Suprapubic skin (tissue), 4 donors: ENCODE results near the gene MGAT4B. TPM values are rescaled to one million over a fixed set of nuclear protein-coding genes. Genes with fewer than 3 reads are reported as not detected.

Source experiments
- DNase-seq, 2 donors: peaks; one replicate each; pipeline ENCODE4 v3.0.0-alpha.2; 2019; ENCODE audit warnings: low spot score in 2 of 2
- H3K27ac ChIP-seq: fragments of 200-600 bp; sonication (generic); one replicate; pipeline ENCODE4 v1.5.1; 2019
- H3K27me3 ChIP-seq: fragments of 200-600 bp; sonication (generic); one replicate; pipeline ENCODE4 v1.5.1; 2019
- H3K36me3 ChIP-seq: fragments of 200-600 bp; sonication (generic); one replicate; pipeline ENCODE4 v1.5.1; 2019
- H3K4me1 ChIP-seq: fragments of 200-600 bp; sonication (generic); one replicate; pipeline ENCODE4 v1.5.1; 2019
- H3K4me3 ChIP-seq: fragments of 200-600 bp; sonication (generic); one replicate; pipeline ENCODE4 v1.5.1; 2019; ENCODE audit warnings: mild to moderate bottlenecking
- H3K9me3 ChIP-seq: fragments of 200-600 bp; sonication (generic); one replicate; pipeline ENCODE4 v1.5.1; 2019
- CTCF ChIP-seq, 2 donors: fragments of 200-600 bp in 1 of 2; fragments of 450-650 bp in 1 of 2; sonication (generic) in 1 of 2; IDR thresholded peaks; one replicate each; pipeline ENCODE4 v1.5.1; 2016 to 2019; ENCODE audit warnings: antibody characterized with exemption in 2 of 2, mild to moderate bottlenecking in 1 of 2, moderate library complexity in 1 of 2
- EP300 ChIP-seq: sonication (generic); formaldehyde crosslinking; IDR thresholded peaks from one replicate; pipeline ENCODE4 v1.6.1; 2017; ENCODE audit warnings: antibody characterized with exemption
- POLR2A ChIP-seq, 2 donors: fragments of 450-650 bp; IDR thresholded peaks; one replicate each; pipeline ENCODE4 v1.6.1; 2017; ENCODE audit warnings: antibody characterized with exemption in 2 of 2, mild to moderate bottlenecking in 2 of 2, moderate library complexity in 2 of 2
- POLR2AphosphoS5 ChIP-seq, 3 donors: sonication (generic); formaldehyde crosslinking; IDR thresholded peaks; one replicate each; pipeline ENCODE4 v1.6.1; 2017; ENCODE audit warnings: antibody characterized with exemption in 3 of 3
- WGBS: methylation state at CpG from one replicate; pipeline ENCODE4 v1.1.5; 2018; 5-methylcytosine and 5-hydroxymethylcytosine counted together
- total RNA-seq, 4 donors: library from RNA; depleted of rRNA; stranded (reverse); fragments of >200 nt; gene quantifications; one replicate each; pipeline ENCODE4 v1.1.0, GENCODE V29; 2016

Gene MGAT4B
- total RNA-seq, 4 donors from 2014 or later: 74.5 to 142 (median 97.4) TPM

- TF ChIP-seq POLR2A (IDR thresholded peaks at IDR 0.05) (no peak), POLR2AphosphoS5 (IDR thresholded peaks at IDR 0.05) (no peak), EP300 (no peak), CTCF (IDR thresholded peaks at IDR 0.05) (no peak)
- Histone ChIP-seq H3K4me3 (no peak overlapping the region), H3K36me3 (peaks cover 93% of the 10 kb centered on the region), H3K27me3 (no peaks in the 10 kb centered on the region), H3K9me3 (no peaks in the 10 kb centered on the region), H3K4me1 (peaks cover 4% of the 10 kb centered on the region), H3K27ac (no peak overlapping the region)
- DNase-seq: no peak
- WGBS: 83% methylated on average over 7 of the region's 8 CpGs
Measured at GRCh38 chr5:179834120-179834519, 27.5 kb upstream of the MGAT4B start.

GRCh38 chr5:179833709-179834070 lies 27.0 kb upstream of the MGAT4B start:
- Histone ChIP-seq H3K4me1 (peaks cover 4% of the 10 kb centered on the region), H3K36me3 (peaks cover 96% of the 10 kb centered on the region), H3K27ac (no peak overlapping the region), H3K9me3 (no peaks in the 10 kb centered on the region), H3K4me3 (no peak overlapping the region), H3K27me3 (no peaks in the 10 kb centered on the region)
- DNase-seq: no peak
- TF ChIP-seq POLR2A (IDR thresholded peaks at IDR 0.05): no peak
- no peak for TF ChIP-seq POLR2AphosphoS5 (IDR thresholded peaks at IDR 0.05)
- TF ChIP-seq EP300: no peak
- TF ChIP-seq CTCF (IDR thresholded peaks at IDR 0.05): no peak
- WGBS: 100% methylated on average over 3 of the region's 3 CpGs

- Histone ChIP-seq H3K4me1 (peaks cover 4% of the 10 kb centered on the region), H3K27me3 (no peaks in the 10 kb centered on the region), H3K4me3 (no peak overlapping the region), H3K9me3 (no peaks in the 10 kb centered on the region), H3K36me3 (peaks cover 96% of the 10 kb centered on the region), H3K27ac (no peak overlapping the region)
- no peak for DNase-seq
- TF ChIP-seq CTCF (IDR thresholded peaks at IDR 0.05): no peak
- TF ChIP-seq EP300: no peak
- TF ChIP-seq POLR2AphosphoS5 (IDR thresholded peaks at IDR 0.05): no peak
- TF ChIP-seq POLR2A (IDR thresholded peaks at IDR 0.05): no peak
- 77% methylated on average over 13 of the region's 23 CpGs for WGBS
Measured at GRCh38 chr5:179833056-179833708, 26.5 kb upstream of the MGAT4B start.

GRCh38 chr5:179832039-179832745 lies 25.5 kb upstream of the MGAT4B start:
- no peak for DNase-seq
- Histone ChIP-seq H3K27me3 (no peaks in the 10 kb centered on the region), H3K4me3 (no peak overlapping the region), H3K9me3 (no peaks in the 10 kb centered on the region), H3K4me1 (peaks cover 11% of the 10 kb centered on the region), H3K36me3 (peaks cover 95% of the 10 kb centered on the region), H3K27ac (no peak overlapping the region)
- no peak for TF ChIP-seq CTCF (IDR thresholded peaks at IDR 0.05)
- TF ChIP-seq POLR2AphosphoS5 (IDR thresholded peaks at IDR 0.05): no peak
- TF ChIP-seq POLR2A (IDR thresholded peaks at IDR 0.05): no peak
- TF ChIP-seq EP300: no peak
- WGBS: 88% methylated on average over 11 of the region's 20 CpGs

GRCh38 chr5:179830818-179831468 lies 24.3 kb upstream of the MGAT4B start:
- 92% methylated on average over 7 of the region's 7 CpGs for WGBS

More at GRCh38 chr5:179830818-179831468, 24.3 kb upstream of the MGAT4B start:
- Histone ChIP-seq H3K9me3 (no peaks in the 10 kb centered on the region), H3K4me1 (peaks cover 18% of the 10 kb centered on the region), H3K36me3 (peaks cover 95% of the 10 kb centered on the region), H3K27me3 (no peaks in the 10 kb centered on the region), H3K27ac (no peak overlapping the region), H3K4me3 (no peak overlapping the region)
- TF ChIP-seq EP300: no peak
- TF ChIP-seq CTCF (IDR thresholded peaks at IDR 0.05): no peak
- TF ChIP-seq POLR2AphosphoS5 (IDR thresholded peaks at IDR 0.05): no peak
- TF ChIP-seq POLR2A (IDR thresholded peaks at IDR 0.05): no peak
- no peak for DNase-seq
